GM12875 (cell line): ENCODE data around the gene ING5.
A peak's percentile ranks its signal among the peaks of the same experiment; 100 is the strongest.
"Not testable (repeated sequence)": the region's sequence is repeated elsewhere in the genome, so short reads cannot be mapped to it uniquely, and the experiment has no call there.

Source experiments
- H3K4me3 ChIP-seq: one replicate; pipeline ENCODE4 v1.5.1; 2011; ENCODE audit warnings: low read depth, low read length, control low read depth
- TF ChIP-seq, protein P1 (sequence below): IDR thresholded peaks from 2 replicates; pipeline ENCODE4 v1.5.1; 2011; ENCODE audit warnings: low read depth, mild to moderate bottlenecking, control low read depth, inconsistent platforms, low read length, moderate library complexity, borderline replicate concordance; ENCODE audit not compliant: insufficient read depth

ING5 gene

GRCh38 chr2:241732513-241733186, 30.8 kb downstream of the ING5 start:
- not testable (repeated sequence) for H3K4me3 ChIP-seq
- TF ChIP-seq, protein P1, sequence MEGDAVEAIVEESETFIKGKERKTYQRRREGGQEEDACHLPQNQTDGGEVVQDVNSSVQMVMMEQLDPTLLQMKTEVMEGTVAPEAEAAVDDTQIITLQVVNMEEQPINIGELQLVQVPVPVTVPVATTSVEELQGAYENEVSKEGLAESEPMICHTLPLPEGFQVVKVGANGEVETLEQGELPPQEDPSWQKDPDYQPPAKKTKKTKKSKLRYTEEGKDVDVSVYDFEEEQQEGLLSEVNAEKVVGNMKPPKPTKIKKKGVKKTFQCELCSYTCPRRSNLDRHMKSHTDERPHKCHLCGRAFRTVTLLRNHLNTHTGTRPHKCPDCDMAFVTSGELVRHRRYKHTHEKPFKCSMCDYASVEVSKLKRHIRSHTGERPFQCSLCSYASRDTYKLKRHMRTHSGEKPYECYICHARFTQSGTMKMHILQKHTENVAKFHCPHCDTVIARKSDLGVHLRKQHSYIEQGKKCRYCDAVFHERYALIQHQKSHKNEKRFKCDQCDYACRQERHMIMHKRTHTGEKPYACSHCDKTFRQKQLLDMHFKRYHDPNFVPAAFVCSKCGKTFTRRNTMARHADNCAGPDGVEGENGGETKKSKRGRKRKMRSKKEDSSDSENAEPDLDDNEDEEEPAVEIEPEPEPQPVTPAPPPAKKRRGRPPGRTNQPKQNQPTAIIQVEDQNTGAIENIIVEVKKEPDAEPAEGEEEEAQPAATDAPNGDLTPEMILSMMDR, result peak; percentile 34; the same call in 1 of the 2 replicates

- TF ChIP-seq, protein P1, result no peak
- peak overlapping the region; percentile 49 for H3K4me3 ChIP-seq
Measured at GRCh38 chr2:241733391-241734207, 31.8 kb downstream of the ING5 start.

DNA sequence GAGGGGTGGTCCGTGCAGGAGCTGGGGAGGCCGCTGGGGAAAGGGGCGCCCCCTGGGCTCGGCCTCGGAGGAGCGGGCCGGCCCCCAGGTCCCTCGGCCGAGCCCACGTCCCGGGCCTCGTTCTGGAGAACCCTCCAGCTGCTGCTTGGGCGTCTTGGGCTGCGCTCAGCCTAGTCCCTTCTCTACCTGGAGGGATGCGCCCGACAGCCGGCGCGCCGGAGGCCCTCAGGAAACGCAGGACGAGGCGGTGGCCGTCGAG, 32.3 kb downstream of the ING5 start:
- TF ChIP-seq, protein P1, result peak; percentile 26; the same call in 1 of the 2 replicates

GRCh38 chr2:241734467-241735208, 32.8 kb downstream of the ING5 start, which contains the start of gene D2HGDH:
TSS of gene D2HGDH (plus strand) at chr2:241734630. CDS start at chr2:241735225, 595 bp downstream.
- peak within 1 kb of the TSS; percentile 95 for H3K4me3 ChIP-seq
- TF ChIP-seq, protein P1, result no peak

More for the DNA sequence above, 32.3 kb downstream of the ING5 start:
- peak overlapping the region; percentile 49 for H3K4me3 ChIP-seq

- TF ChIP-seq, protein P1, result no peak
- no peak overlapping the region for H3K4me3 ChIP-seq
Measured at GRCh38 chr2:241736111-241736510, 34.3 kb downstream of the ING5 start.

DNA sequence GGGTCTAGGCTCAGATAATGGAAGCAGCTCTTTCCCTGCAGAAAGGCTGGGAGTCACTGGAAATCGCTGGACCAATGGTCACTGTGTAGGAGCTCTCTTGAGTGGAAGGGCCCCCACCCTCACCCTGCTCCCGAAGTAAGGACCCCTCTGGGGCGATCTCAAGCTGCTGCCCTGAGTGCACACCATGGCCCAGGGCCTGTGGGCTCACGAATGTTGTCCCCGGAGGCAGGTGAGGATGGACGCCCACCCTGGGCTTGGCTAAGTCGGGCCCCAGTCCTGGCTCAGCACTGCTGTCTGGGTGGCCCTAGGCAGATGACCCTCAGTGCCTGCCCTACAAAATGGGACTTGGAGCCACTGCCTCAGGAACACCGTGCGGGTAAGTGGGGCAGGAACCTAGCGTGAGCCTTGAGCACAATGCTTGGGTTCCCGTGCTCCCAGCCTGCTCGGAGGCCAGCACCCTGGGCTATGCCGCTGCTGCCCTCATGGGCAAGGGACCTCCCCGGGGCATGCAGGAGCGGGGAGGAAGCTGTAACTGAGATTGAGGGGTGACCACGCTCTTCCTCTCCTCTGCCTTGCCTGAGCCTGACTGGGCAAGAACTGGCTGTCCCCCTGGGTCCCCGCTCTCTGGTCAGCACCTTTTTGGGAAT, 36.3 kb downstream of the ING5 start:
- no peak overlapping the region for H3K4me3 ChIP-seq
- TF ChIP-seq, protein P1, result no peak
